ENCODE measurements around the gene EXOC4. TPM values are rescaled to one million over a fixed set of nuclear protein-coding genes. Genes with fewer than 3 reads are reported as not detected.

The EXOC4 gene
- total RNA-seq, 1 experiment from 2014 or later: 91.9 TPM

DNA sequence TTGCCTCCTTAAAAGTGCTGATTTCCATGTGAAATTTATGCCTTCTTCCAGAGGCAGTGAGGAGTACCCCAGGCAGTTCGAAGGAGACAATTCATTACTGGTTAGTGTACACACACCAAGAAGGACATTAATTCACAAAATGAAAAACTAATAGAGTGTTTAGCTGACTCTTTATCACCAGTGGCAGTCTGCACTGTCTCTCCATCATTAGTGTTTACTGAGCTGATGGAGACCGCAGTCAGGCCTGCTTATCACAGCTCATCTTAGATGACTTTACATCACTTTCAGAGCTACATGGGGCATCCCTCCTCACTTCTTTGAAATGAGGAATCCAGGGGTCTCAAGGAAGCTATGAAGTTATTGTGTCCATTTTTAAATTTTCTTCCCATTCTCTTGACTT, 718.7 kb downstream of the EXOC4 start:
- no peak for DNase-seq
- CTCF ChIA-PET: no interaction called here
- no peaks in the 10 kb centered on the region for H3K36me3 Mint-ChIP-seq (ENCODE audit: insufficient read depth, unreplicated experiment)
- no peaks in the 10 kb centered on the region for H3K4me1 Mint-ChIP-seq (ENCODE audit: low read depth, unreplicated experiment)
- intact Hi-C loops (cut with micrococcal nuclease; ENCODE audit: unreplicated experiment): no loop called here
- TF ChIP-seq, protein P1, sequence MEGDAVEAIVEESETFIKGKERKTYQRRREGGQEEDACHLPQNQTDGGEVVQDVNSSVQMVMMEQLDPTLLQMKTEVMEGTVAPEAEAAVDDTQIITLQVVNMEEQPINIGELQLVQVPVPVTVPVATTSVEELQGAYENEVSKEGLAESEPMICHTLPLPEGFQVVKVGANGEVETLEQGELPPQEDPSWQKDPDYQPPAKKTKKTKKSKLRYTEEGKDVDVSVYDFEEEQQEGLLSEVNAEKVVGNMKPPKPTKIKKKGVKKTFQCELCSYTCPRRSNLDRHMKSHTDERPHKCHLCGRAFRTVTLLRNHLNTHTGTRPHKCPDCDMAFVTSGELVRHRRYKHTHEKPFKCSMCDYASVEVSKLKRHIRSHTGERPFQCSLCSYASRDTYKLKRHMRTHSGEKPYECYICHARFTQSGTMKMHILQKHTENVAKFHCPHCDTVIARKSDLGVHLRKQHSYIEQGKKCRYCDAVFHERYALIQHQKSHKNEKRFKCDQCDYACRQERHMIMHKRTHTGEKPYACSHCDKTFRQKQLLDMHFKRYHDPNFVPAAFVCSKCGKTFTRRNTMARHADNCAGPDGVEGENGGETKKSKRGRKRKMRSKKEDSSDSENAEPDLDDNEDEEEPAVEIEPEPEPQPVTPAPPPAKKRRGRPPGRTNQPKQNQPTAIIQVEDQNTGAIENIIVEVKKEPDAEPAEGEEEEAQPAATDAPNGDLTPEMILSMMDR (IDR thresholded peaks at IDR 0.05; ENCODE audit: unreplicated experiment): no peak
- no TSS peak for BruUV-seq (replicated peaks)
- no peak overlapping the region for H3K27ac Mint-ChIP-seq (ENCODE audit: unreplicated experiment)
- no peaks in the 10 kb centered on the region for H3K27me3 Mint-ChIP-seq (ENCODE audit: unreplicated experiment)
- H3K9me3 Mint-ChIP-seq (ENCODE audit: low read depth, unreplicated experiment): peaks cover 8% of the 10 kb centered on the region
- H3K4me3 Mint-ChIP-seq (ENCODE audit: low read depth, unreplicated experiment): no peak overlapping the region

DNA sequence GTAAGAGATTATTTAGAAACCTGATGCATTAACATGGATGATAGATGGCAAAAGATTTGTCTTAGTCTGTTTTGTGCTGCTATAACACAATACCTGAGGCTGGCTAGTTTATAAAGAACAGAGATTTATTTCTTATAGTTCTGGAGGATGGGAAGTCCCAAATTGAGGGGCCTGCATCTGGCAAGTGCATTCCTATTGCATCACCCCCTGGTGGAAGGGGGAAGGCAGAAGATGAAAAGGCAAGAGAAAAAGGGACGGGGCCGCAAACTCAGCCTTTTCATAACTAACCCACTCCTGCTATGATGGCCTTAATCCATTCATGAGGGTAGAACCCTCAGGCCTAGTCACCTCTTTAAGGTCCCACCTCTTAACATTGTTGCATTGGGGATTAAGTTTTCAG, 720.8 kb downstream of the EXOC4 start:
- H3K27me3 Mint-ChIP-seq (ENCODE audit: unreplicated experiment): no peaks in the 10 kb centered on the region
- no peak for DNase-seq
- no peak overlapping the region for H3K4me3 Mint-ChIP-seq (ENCODE audit: low read depth, unreplicated experiment)
- H3K9me3 Mint-ChIP-seq (ENCODE audit: low read depth, unreplicated experiment): no peaks in the 10 kb centered on the region
- intact Hi-C loops (cut with micrococcal nuclease; ENCODE audit: unreplicated experiment): no loop called here
- BruUV-seq (replicated peaks): no TSS peak
- H3K4me1 Mint-ChIP-seq (ENCODE audit: low read depth, unreplicated experiment): no peaks in the 10 kb centered on the region
- CTCF ChIA-PET: no interaction called here
- TF ChIP-seq, protein P1 (IDR thresholded peaks at IDR 0.05; ENCODE audit: unreplicated experiment): no peak
- no peak overlapping the region for H3K27ac Mint-ChIP-seq (ENCODE audit: unreplicated experiment)
- no peaks in the 10 kb centered on the region for H3K36me3 Mint-ChIP-seq (ENCODE audit: insufficient read depth, unreplicated experiment)

GRCh38 chr7:133975130-133975529, 722.3 kb downstream of the EXOC4 start:
- TF ChIP-seq, protein P1 (IDR thresholded peaks at IDR 0.05; ENCODE audit: unreplicated experiment): no peak
- DNase-seq: no peak
- Mint-ChIP-seq H3K36me3 (ENCODE audit: insufficient read depth, unreplicated experiment) (no peaks in the 10 kb centered on the region), H3K27ac (ENCODE audit: unreplicated experiment) (no peak overlapping the region), H3K27me3 (ENCODE audit: unreplicated experiment) (no peaks in the 10 kb centered on the region), H3K4me1 (ENCODE audit: low read depth, unreplicated experiment) (no peaks in the 10 kb centered on the region), H3K9me3 (ENCODE audit: low read depth, unreplicated experiment) (no peaks in the 10 kb centered on the region), H3K4me3 (ENCODE audit: low read depth, unreplicated experiment) (no peak overlapping the region)
- CTCF ChIA-PET: no interaction called here
- intact Hi-C loops (cut with micrococcal nuclease; ENCODE audit: unreplicated experiment): no loop called here
- BruUV-seq (replicated peaks): no TSS peak

- no TSS peak for BruUV-seq (replicated peaks)
- TF ChIP-seq, protein P1 (IDR thresholded peaks at IDR 0.05; ENCODE audit: unreplicated experiment): no peak
- H3K4me3 Mint-ChIP-seq (ENCODE audit: low read depth, unreplicated experiment): no peak overlapping the region
- CTCF ChIA-PET: no interaction called here
- H3K36me3 Mint-ChIP-seq (ENCODE audit: insufficient read depth, unreplicated experiment): no peaks in the 10 kb centered on the region
- intact Hi-C loops (cut with micrococcal nuclease; ENCODE audit: unreplicated experiment): no loop called here
- no peaks in the 10 kb centered on the region for H3K4me1 Mint-ChIP-seq (ENCODE audit: low read depth, unreplicated experiment)
- no peak for DNase-seq
- H3K27me3 Mint-ChIP-seq (ENCODE audit: unreplicated experiment): no peaks in the 10 kb centered on the region
- H3K9me3 Mint-ChIP-seq (ENCODE audit: low read depth, unreplicated experiment): no peaks in the 10 kb centered on the region
- no peak overlapping the region for H3K27ac Mint-ChIP-seq (ENCODE audit: unreplicated experiment)
Observed at GRCh38 chr7:133976140-133976539, 723.3 kb downstream of the EXOC4 start.

Measured in Calu3 (cell line).